ENCODE measurements around the gene CDCA7L.
"Not testable (repeated sequence)": the region's sequence is repeated elsewhere in the genome, so short reads cannot be mapped to it uniquely, and the experiment has no call there.

The CDCA7L gene

DNA sequence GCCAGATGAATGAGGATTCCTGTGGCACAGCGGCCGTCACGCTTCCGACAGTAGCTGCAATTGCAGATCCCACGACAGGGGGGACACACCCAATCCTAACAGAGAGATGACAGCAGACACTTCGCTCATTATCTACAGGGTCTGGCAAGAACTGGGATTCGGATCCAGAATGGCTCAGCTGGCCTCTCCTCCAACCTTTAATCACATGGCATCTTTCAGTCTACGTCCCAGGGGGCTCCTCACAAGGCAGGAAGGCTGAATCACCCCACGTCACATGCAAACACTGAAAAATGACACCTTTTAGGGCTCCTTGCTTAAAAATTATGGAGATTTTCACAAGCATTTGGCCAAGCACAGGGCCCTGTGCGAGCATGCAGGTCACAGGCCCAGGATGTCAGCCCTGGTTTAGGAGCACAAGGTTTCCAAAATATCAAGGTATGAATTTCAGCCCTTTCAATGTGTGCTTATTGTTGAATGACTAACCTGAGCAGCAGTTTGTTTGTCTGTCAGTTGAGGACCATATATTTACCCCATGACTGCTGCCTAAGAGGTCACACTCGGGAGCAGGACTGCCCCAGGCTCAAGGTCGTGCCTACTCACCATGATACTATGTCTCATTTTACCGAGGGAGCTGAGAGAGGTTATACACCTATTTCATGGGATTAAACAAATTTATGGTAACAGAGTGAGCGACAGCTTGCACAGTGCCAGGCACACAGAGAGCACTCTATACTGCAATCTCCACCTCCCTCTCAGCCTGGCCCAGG, 42.5 kb downstream of the CDCA7L start:
- no peak for DNase-seq

DNA sequence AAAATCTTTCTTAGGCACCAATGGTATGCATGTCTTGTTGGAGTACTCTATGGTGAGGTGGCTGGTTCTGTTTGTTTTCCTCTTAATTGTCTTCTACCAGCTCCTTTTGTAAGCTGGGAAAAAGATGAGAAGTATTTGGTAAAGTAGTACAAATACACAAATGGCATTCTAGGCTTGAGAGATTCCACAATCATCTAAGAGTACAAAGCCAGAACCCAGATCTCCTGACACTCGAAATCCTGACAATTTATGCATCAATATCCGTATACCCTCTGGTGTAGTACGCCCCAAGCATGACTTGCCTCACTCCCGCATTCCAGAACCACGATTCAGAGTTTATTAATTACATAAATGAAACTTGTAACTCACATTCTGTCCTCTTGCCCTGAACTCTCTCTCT, 43.5 kb downstream of the CDCA7L start:
- DNase-seq: no peak

DNA sequence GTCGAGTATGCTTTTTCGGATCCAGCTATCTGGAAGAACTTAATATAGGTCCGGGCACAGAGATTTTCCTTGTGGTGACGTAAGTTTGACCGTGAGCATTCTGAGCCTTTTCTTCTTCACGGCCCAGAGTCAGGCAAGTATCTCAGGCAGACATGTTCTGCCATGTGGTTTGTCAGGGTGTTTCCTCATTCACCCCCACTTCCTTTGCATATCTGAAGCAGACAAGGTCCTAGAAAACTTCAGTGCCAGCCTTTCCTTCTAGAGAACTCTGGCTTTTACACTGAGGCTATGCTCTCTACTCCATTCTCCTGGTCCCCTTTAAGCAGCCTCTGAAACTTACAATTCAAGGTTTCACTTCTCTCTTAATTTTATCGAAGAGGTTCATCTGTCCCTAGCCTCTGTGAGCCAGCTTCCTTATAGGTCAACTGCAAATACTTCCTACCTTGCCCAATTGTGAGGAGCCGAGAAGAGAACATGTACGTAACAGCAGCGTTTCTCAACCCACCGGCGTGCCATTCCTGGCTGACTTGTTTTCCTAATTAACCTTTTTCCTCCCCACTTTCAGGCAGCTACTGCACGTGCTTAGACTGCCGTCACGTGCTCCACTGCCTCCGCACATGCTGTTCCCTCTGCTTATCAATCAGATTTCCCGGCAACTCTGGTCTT, 47.3 kb downstream of the CDCA7L start:
- no peak for DNase-seq

DNA sequence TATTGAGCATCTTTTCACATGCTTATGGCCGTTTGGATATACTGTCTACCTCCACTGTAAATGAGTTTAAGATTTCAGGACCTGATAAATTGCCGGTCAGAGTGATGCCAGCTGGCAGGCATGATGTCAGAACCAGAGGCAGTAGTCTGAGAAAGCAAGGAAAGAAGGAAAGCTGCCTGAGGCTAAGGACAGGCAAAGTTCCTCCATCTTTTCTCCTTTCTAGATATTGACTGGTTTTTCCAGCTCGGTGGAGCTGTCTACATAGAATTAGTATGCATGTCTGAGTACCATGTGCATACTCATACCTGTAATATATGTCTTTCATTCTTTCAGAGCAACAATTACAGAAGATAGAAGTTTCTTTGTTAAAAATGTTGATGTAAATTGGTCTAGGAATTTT, 52.3 kb downstream of the CDCA7L start:
- DNase-seq: no peak

DNA sequence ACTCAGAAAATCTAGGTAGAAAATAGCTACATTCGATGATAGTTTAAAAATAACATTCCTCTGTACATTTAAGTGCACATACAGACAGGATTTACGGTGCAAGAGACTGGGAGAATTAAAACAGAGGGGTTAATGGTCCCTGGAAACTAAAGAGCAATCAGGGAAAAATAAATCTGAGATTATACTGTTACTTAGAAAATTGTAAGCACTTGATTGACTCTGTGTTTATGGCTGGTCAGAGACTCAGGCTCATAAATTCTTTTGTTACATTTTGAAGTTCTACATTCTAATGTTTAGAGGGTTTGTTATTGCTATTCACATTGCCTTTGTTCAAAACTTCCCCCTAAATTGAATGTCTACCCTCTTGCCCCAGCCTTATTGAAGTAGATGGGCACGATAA, 54.4 kb downstream of the CDCA7L start:
- DNase-seq: no peak

DNA sequence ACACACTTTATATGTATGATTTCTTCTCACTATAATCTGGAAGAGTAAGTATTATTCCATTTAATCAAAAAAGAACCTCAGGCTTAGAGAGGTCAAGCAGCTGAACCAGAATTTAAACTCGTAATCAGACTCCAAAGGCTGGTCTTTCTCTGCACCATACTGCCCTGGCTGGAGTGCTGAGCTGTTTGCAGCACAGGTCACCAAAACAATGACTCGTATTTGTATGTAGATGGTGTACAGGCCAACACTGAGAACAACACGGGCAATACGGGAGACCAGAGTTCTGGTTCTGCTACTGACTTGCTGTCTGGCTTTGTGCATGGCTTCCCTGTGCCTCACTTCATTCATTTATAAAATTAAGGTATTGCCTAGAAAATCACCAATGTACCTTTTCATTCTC, 57.9 kb downstream of the CDCA7L start:
- no peak for DNase-seq

DNA sequence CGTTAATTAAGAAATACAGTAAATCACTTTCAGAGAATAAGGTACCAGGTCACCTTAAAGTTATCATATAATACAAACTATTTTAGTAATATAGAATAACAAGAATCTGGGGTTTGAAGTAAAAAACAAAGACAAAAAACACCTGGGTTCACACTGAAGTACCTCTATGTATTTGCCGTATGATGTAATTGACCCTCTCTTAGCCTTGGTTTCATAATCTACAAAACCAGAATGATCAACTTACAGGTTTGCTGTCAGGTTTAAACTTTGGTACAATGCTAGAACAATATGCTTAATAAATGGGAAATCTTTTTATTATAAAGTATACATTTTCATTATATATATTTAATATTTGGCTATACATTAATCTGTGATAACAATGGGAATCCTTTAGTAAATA, 58.3 kb downstream of the CDCA7L start:
- DNase-seq: no peak

DNA sequence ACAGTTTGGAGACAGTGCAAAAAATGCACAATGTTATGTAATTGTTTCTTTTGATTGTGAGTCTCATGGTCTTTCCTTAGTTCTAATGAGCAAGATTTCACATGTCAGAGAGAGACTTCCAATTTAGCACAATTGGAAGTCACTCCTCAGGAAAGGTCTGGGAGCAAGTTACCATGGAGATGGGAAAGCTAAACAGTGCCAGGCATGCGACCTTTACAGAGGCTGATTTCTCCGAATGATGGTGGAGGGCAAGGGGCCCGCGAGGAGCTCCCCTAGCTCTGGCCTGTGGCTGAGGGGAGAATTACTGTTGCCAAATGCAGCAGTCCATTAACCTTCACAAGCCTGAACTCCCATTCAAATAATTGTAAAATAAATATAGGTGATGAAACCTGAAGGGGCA, 59.3 kb downstream of the CDCA7L start:
- no peak for DNase-seq

DNA sequence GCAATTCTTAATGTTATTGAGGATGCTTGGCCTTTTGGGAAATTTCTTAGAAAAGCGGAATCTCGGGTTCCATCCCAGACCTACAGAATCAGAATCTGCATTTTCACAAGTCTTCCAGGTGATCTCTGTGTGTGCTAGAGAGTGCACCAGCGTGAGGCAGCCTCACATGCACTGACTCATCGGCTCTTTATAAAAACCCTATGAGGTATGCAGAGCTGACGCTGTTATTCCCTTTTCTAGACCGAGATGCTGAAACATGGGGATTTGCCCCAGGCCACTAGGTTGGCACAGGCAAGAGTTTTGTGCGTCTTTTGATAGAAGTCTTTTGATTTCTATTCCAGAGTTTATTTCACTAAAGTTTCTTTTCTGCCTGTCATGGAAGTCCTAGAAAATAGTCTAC, 61.2 kb downstream of the CDCA7L start:
- DNase-seq: no peak

DNA sequence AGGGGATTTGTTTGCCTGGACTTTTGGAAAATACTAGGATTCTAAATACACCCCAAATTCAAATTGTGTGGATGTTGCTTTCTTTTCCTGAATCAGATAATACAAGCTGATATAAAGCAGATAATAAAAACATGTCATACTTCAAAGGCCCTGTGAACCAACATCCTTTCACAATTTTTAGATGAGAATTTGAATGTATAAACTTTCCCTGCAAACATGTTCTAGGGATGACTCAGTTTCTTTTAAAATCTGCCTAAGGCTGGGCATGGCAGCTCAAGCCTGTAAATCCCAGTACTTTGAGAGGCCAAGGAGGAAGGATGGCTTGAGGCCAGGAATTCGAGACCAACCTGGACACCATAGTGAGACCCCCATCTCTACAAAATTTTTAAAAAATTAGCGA, 62.2 kb downstream of the CDCA7L start:
- DNase-seq: not testable (repeated sequence)

DNA sequence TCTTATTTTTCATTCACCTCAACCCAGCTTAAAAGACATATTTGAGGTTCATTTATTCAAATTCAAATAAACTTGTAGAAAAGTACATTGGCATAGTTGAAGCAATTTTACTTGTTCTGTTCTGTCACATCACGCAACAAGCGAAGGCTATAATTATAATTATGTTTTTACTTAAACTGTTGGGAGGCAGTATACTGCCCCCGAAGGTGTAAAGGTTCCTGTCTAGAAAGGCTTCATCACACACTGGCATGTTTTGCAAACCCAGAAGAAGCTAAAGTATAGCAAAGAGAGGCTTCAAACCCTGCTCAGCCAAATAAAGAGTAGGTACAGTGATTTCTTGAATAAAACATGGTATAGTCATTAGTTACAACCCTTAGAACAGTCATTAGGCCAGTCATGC, 62.6 kb downstream of the CDCA7L start:
- no peak for DNase-seq

DNA sequence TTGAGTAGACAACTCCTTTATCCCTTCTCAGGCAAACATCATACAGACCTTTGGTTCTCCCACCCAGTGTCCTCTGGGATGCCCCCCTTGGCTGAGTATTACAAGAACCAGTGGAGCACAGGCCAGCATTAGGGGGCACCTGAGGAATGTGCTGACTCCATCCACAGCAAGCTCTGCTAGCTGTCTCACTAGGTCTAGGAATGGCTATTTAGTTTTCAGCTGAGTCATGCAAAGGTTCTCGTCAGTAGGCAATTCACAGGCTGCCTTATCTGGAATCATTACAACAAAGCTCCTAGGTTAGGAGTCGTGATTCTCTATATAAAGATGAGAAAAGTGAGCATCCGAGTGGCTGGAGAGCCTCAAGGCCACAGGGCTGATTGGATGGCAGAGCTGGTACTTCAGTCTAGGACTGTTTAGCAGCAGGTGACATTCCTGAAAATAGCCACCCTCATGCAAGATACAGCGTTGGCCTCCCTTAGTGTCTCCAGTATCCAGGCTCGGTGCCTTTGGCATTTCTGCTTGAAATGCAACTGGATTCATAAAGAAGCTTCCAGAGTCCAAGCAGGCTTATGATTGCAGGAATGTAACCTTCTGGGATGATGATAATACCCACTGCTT, 75.8 kb downstream of the CDCA7L start:
- DNase-seq: no peak

DNA sequence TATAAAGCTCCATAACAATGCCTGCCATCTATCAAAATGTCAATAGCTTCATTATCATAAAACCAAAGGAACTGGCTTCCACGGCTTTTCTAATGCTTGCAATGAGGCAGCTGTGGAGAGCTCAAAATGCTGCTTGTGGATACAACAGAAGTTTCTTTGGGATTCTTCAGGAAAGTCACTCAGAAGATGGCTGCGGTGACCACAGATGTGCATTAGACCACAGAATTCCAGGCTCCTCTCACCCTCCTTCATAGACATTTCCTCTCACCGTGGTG, 77.2 kb downstream of the CDCA7L start:
- no peak for DNase-seq

DNA sequence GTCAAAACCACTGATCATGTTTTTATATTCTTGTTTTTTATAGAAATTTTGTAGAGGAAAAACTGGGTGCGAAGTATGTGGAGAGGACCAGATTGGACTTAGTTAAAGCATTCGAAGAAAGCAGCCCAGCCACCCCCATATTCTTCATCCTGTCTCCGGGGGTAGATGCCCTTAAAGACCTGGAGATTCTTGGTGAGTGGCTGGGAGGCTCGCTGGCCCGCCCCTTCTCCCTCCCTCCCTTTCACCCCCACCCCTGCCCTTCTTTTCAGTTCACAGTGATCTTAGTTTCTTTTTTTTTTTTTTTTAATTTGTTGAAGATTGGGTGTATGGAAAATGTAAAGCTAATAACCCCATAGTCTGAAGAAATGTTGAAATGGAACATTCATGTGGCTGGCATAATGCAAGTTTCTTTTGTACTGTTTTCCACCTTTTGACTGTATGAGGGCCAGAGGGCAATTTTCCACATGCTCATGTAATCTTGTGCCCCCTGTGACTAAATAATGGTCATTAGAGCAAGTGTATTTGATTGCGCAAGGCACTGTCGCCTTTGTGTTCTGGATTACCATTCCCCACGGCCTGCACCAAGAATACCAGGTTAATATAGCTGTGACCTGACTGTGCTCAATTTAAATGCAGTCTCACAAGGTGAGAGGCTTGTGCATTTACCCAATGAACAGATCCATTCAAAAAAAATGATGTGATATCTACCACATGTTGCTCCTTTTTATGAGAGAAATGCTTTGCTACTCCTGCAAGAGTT, 77.7 kb downstream of the CDCA7L start:
- DNase-seq: no peak

DNA sequence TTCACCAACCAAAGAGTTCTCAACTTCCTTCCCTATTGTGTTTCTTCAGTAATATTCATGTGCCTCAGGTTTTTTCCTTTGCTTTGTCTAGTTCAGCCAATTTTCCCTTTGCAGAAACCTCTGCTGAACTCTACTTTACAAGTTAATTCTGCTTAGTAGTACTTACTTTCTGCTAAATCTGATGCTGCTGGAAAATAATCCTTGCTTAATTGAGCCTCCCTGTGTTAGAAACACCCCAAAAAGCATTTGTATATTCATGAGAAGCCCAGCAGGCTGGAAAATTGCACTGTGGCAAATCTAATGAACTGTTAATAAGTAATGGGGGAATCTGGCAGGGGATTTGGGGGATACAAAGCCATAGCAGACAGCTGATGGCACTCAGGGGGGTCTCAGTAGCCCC, 78.5 kb downstream of the CDCA7L start:
- no peak for DNase-seq

DNA sequence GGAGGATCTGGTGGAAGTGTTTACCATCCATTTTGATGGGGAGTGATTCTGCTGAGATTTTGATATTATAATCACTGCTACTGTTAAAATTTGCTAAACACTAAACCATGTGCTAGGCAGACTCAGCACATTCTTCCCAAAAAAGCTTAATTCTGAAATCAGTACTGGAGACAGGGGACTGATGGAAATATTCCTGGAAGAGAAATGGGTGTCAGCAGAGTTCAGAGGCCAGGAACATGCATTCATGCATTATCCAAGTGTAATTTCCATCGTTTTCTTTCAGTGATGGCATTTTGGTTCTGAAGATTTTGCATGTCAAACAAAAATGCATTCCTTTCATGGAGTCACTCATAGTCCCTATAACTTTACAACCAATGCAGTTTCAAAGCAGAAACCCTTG, 79.0 kb downstream of the CDCA7L start:
- DNase-seq: no peak

DNA sequence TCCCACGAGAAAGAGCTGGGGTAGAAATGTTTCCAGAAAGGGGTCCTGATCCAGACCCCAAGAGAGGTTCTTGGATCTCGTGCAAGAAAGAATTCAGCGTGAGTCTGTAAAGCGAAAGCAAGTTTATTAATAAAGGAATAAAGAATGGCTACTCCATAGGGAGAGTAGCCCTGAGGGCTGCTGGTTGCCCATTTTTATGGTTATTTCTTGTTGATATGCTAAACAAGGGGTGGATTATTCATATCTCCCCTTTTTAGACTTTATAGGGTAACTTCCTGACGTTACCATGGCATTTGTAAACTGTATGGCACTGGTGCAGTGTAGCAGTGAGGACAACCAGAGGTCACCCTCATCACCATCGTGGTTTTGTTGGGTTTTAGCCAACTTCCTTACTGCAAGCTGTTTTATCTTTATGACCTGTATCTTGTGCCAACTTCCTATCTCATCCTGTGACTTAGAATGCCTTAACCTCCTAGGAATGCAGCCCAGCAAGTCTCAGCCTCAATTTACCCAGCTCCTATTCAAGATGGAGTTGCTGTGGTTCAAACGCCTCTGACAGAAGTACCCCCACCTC, 80.0 kb downstream of the CDCA7L start:
- DNase-seq: not testable (repeated sequence)

DNA sequence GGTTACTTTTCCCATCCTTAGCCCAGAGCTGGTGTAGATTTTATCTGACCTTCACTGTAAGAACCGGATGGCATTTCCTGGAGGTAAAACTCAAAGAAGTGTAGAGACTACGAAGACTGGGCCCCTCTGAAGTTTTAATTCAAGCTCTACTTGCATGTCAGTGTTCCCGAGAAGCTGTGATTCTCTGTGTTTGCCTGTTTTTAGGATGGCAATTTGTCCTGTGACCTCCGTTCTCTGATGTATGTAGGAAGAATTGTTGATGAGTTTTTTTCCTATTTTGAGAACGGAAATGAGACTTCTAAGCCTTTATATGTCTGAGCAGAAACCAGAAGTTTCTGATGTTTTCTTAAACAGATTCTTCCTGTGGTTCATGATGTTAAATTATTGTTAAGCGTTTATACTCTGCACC, 94.1 kb downstream of the CDCA7L start:
- no peak for DNase-seq

All from SIG-M5 (cell line).